Right hindlimb (tissue), 1 donor: ENCODE results near the gene COQ8B.

Experiments
- DNase-seq: peaks from one replicate; pipeline ENCODE4 v3.0.0-alpha.2; 2018

The COQ8B gene

GRCh38 chr19:40717325-40717879, 716 bp upstream of the COQ8B start:
- no peak for DNase-seq

DNA sequence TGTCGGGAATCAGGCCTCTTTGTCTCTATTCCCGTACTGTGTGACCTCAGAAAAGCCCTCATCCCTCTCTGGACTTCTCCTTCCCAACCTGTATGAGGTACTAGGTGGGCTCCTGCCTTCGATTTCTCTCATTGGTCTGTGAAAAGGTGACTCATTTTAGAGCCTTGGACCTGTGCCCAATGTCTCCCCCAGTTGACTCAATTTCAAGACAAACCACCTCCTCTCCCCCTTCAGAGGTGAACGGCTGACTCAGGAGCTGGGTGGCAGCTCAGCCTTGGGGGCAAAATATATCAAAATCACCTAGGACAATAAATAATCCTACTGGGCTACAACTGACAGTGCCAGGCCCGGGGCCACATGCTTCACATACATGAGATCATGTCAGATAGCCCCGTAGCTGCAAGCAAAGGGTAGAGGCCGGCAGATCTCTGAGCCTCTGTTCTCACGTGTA, 630 bp downstream of the COQ8B start:
- no peak for DNase-seq

DNA sequence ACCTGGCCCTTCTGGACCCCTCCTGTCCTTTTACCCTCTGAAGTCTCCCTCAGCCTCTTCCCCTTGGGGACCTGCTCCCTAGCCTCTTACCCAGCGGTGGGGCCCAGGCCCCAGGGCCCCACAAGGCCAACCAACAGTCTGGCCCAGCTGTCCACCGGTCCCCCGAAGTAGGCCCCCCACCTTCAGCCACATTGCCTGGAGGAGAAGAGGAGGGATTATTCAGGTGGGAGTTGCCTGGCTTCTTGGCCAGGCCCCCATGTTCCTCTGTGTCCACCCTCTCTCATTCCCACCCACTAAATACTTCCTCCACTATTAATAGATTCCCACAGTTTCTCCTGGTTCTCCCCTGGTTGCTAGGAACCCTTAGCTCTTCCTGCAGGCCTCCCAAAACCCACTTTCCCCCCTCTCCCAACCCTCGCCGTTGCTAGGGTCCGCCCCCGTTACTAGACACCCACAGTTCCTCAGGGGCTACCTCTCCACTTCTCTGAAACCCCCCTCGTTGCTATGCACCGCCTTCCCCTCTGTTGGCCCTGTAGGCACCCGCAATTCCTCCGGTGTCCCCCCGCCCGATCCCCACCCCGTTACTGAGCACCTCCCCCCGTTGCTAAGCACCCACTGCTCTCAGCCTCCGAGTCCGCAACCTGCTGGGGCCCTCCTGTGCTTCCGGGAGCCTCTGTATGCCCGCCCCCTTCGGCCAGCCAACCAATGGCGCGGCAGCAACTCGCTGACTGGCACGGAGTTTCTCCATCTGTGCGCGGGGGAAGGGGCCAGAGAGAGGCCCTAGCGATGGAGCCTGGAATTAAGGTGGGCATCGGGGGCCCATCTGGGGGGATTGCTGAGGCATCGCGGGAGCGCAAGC, 2.0 kb downstream of the COQ8B start:
- DNase-seq, result peak; percentile 99

DNA sequence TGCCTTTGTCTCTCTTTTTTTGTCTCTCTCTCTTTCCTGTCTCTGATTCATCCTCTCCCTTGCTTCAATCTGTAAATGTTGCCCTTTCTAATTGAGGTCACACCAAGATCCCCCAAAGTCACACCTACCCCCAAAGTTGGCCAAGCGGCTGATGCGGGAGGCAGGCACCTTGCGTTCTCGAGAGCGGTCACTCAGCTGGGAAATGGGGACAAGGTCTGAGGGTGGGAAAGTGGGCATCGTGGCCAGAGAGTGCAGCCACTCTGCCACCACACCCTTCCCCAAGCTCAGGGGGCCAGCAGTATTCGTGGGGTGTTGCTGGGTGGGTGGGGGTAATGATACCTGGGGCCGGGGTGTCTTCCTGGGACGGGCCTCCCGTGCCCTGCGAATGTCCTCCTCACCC, 2.7 kb downstream of the COQ8B start:
- DNase-seq, result no peak

GRCh38 chr19:40709817-40710216, 6.9 kb downstream of the COQ8B start:
- no peak for DNase-seq

DNA sequence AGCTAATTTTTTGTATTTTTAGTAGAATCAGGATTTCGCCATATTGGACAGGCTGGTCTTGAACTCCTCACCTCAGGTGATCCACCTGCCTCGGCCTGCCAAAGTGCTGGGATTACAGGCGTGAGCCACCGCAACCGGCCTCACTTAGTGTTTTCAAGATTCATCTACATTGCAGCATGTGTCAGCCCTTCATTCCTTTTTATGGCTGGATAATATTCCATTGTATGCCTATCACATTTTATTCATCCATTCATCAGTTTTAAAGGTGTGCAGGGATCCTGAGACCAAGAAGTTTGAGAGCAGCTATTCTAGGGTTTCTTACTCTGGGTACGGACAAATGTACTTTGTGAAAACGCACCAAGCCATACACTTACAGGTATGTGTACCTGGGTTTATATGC, 9.1 kb downstream of the COQ8B start:
- no peak for DNase-seq

DNA sequence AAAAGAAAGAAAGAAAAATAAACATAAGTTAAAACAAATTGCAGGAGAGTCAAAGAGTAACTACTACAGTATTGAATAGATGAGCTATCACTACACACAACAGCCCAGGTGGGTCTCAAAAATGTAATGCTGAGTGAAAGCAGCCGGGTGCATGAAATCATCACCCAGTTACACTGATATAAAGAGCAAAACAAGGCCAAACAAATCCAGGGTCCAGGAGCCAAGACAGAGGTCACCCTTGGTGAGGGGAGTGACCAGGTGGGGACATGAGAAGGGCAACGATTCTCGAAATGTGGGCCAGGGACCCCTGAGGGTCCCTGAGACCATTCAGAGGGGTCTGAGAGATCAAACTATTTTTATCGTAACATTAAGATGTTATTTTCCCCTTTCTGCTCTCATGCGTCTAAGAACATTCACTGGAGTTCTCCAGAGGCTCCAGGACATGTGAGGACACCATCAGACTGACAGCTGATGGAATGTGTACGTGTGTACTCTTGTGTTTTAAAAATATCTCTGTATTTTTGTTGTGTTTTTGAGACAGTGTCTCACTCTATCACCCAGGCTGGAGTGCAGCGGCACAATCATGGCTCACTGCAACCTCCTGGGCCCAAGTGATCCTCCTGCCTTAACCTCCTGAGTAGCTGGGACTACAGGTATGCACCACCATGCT, 10.6 kb downstream of the COQ8B start:
- no peak for DNase-seq

DNA sequence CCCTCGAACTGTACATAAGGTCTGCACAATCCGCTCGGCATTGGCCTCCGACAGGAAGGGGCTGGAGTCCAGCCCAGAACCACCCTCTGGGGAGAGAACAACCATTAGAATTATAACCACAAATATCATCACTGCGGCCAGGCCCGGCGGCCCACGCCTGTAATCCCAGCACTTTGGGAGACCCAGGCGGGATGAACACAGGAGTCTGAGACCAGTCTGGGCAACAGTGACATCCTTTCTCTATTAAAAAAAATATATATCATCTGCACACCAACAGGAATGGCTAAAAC, 11.4 kb downstream of the COQ8B start:
- peak; percentile 86 for DNase-seq

- DNase-seq, result peak; percentile 15
Measured at GRCh38 chr19:40704491-40705361, 12.0 kb downstream of the COQ8B start.

DNA sequence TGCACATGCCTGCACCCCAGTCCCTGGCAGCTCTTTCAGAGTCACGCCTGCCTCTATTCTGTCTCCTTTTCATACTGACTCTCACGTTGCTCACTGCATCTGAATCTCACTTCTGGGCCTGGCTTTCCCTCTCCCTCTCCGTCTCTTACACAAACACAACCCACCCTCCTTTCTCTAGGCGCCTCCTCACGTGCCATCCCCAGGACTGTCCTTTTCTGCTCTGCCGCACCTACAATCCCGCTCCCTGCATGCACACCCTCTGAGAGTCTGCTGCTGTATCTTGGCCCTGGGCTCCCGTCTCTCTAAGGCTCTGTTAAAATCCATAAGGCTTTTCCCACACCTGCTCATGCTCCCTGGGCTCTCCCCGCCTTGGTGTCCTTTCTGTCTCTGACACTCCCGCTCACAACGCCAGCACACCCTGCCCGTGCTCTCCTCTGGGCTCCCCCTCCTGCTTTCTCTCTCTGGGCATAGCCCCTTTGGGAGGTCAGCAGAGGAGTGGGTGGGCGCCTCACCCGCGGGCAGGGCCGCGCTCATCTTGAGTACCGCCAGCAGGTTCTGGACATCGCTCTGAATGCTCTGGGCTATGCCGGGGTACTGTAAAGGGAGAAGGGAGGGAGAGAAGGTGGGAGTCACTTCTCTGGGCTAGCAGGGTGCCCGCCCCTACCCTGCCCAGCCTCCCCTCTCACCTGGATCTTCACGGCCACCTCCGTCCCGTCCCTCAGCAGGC, 13.5 kb downstream of the COQ8B start:
- DNase-seq, result peak; percentile 15

GRCh38 chr19:40702337-40703012, 14.2 kb downstream of the COQ8B start:
- peak; percentile 33 for DNase-seq

- no peak for DNase-seq
Measured at GRCh38 chr19:40701758-40702157, 14.9 kb downstream of the COQ8B start.

- DNase-seq, result no peak
Measured at GRCh38 chr19:40700083-40700482, 16.6 kb downstream of the COQ8B start.

GRCh38 chr19:40697007-40697406, 19.7 kb downstream of the COQ8B start:
- no peak for DNase-seq

DNA sequence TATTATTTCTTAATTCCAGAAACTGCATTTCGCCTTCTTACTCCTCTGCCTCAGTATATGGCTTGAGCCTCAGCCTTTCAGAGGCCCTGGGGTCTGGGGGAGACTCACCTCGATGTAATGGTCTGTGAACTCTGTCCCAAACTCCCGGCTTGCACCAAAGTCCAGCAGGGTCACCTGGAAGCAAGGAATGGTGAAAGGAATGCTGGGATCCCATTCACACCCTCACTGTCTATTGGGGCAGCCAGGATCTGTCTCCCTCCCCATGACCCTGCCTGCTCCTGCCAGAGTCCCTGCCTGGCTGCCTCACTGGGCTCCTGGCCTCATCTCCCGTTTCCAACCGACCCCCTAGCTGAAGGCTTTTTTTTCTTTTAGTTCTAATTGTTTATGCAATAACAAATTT, 20.8 kb downstream of the COQ8B start:
- DNase-seq, result no peak

DNA sequence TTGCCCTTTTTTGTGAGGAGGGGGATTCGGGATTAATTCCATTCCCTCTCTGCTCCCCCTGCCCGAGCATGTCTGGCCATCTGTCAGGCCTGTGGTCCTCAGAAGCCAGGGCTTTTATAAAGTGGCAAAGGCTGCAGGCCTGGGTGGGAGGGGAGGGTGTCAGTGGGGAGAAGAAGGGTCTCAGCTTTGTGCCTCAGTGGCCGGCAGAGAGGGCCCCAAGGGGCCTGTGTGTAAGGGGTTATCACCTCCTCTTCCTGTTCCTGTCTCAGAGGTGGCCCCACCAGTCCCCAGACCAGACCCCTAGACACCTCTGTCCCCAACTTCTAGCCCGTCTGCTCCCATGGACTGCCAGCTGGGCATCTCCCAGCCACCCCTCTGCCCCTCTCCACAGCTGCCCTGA, 22.8 kb downstream of the COQ8B start:
- DNase-seq, result no peak

- DNase-seq, result no peak
Measured at GRCh38 chr19:40693150-40693788, 23.4 kb downstream of the COQ8B start.

- no peak for DNase-seq
Measured at GRCh38 chr19:40692212-40692551, 24.5 kb downstream of the COQ8B start.

DNA sequence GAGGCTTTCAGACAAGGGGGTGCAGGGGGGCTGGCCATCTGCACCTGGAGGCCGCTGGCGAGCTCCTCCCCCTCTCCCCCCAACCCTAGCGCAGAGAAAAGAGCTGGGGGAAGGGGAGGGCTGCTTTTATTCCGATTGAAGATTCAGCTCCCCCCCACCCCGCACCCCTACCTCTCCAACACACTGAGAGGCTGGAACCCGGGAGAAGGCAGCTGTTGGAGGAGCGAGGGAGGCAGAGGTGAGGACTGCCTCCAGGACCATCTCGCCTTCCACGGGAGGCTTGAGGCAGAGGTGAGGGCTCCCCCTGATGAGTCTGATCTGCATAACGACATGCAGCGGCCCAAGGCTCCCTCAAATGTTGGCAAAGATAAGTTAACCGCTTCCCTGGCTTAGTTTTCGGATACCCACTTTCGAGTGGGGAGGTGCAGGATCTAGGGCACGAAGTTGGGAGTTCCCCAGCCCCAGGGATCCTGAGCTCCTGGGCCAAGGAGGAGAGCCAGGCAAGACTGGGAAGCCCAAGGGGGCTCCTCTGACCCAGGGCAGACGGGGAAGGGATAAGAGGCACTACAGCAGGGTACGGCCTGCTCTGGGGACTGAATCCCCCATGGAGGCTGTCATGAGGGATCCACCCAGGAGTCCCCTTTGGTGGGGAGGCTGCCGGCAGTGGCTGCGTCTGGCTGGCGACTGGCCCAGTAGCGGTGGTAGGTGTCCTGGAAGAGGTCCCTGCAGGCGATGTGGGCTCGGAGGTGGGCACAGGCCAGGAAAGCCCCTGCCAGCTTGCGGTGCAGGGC, 25.1 kb downstream of the COQ8B start:
- no peak for DNase-seq

DNA sequence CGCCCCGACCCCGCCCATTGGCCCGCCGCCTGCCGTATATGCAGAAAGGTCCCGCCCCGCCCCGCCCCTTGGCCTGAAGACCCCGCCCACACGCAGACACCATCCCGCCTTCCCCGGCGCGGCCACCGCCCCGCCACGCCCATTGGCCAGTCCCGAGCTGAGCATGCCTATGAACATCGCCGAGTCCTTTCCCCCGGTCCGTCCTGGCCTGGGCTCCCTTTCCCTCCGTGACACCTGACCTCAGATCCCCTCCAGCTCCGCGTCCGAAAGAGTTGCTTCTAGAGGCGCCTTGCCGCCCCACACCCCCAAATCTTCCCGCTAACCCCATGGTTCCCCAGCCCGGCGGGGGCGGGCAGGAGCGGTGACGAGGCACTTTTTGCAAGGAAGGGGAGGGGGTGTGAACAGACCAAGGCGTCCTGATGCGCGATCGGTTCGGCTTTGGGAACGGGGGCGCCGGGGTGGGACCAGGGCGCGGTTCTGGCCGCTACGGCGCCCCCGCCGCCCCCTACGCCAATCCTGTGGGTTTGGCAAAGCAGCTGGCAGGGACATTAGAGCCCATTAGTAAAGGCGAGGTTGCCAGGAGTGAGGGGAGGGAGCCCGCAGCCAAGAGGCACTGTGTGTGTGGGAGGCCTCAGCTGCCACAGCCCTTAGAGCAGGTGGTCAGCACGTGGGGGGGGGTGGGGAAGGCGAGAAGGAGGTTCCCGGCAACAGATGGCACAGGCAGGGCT, 25.8 kb downstream of the COQ8B start:
- peak; percentile 96 for DNase-seq
